K562 (cell line): ENCODE measurements around the gene NBPF3.

ENCODE experiments used
- MAFF ChIP-seq: IDR thresholded peaks from 2 replicates; pipeline ENCODE4 v1.6.1; 2012; ENCODE audit warnings: low read length, improper control_type of control experiment
- SPI1 ChIP-seq: IDR thresholded peaks from 2 replicates; pipeline ENCODE4 v1.6.1; 2011; ENCODE audit warnings: low read depth, low read length, control low read depth, borderline replicate concordance

DNA sequence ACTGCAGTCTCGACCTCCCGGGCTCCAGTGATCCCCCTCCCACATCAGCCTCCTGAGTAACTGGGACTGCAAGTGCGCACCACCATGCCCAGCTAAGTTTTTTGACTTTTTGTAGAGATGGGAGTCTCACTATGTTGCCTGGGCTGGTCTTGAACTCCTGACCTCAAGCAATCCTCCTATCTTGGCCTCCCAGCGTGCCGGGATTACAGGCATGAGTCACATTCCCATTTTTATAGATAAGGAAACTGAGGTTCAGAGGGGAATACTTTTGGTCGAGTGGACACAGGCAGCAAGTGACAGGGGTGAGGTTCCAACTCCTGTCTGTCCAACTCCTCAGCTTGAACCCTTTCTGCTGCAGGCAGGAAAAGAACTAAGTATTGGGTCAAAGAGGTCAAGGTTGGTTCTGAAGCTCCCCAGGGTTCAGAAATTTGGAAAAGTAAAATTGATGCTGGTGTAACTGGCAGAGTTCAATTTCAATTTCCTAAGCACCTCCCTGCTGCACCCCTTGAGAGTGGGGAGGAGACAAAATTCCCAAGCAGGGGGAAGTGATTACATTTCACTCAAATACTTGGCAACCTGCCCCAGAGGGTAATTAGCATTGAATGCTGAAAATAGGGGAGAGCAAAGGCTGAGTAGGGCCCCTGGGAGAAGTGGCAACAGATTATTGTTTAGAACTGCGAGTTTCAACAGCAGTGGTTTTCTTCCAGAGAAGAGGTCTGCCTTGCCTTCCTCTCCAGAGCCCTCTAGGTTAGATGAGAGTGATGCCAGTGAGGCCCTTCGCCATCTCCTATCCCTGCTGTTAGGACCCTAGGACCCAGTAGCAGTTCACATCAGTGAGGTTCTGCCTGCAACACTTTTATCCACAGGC lies 51.8 kb downstream of the NBPF3 start:
- TF ChIP-seq MAFF (no peak), SPI1 (no peak)
